Activated T-cell treated with anti-CD3 and anti-CD28 coated beads for 4 hours (primary cell): Measurements from ENCODE around the gene CNBD2.
A peak's percentile ranks its signal among the peaks of the same experiment; 100 is the strongest.
"Not testable (repeated sequence)": the region's sequence is repeated elsewhere in the genome, so short reads cannot be mapped to it uniquely, and the experiment has no call there.

Experiments used
- DNase-seq: peaks from one replicate; pipeline ENCODE4 v3.0.0-alpha.2; 2020

Gene CNBD2

GRCh38 chr20:35967979-35968640 lies at the start of gene CNBD2:
Gene CNBD2 (plus strand): TSS chr20:35968590. CDS start chr20:35968763, 173 bp downstream.
- no peak for DNase-seq

GRCh38 chr20:35920523-35920922 lies 47.9 kb upstream of the CNBD2 start:
- DNase-seq: no peak

- DNase-seq: no peak
Observed at GRCh38 chr20:35929301-35929700, 39.1 kb upstream of the CNBD2 start.

GRCh38 chr20:35934050-35934449 lies 34.3 kb upstream of the CNBD2 start:
- no peak for DNase-seq

GRCh38 chr20:35939264-35939663 lies 29.1 kb upstream of the CNBD2 start:
- no peak for DNase-seq

- DNase-seq: no peak
Observed at GRCh38 chr20:35941620-35942019, 26.8 kb upstream of the CNBD2 start.

GRCh38 chr20:35942243-35942642 lies 26.1 kb upstream of the CNBD2 start:
- no peak for DNase-seq

GRCh38 chr20:35947489-35947888 lies 20.9 kb upstream of the CNBD2 start:
- no peak for DNase-seq

GRCh38 chr20:35947907-35948306 lies 20.5 kb upstream of the CNBD2 start:
- no peak for DNase-seq

GRCh38 chr20:35950093-35950492 lies 18.3 kb upstream of the CNBD2 start:
- no peak for DNase-seq

GRCh38 chr20:35952080-35952479 lies 16.3 kb upstream of the CNBD2 start:
- DNase-seq: not testable (repeated sequence)

- no peak for DNase-seq
Observed at GRCh38 chr20:35952480-35953386, 15.7 kb upstream of the CNBD2 start.

GRCh38 chr20:35953387-35954199 lies 14.8 kb upstream of the CNBD2 start:
- peak; percentile 36 for DNase-seq

- DNase-seq: peak; percentile 90
Observed at GRCh38 chr20:35954200-35954906, 14.0 kb upstream of the CNBD2 start, which contains the start of gene SCAND1. Gene SCAND1 (minus strand): TSS chr20:35954502. CDS start chr20:35954284, 218 bp downstream.

- peak; percentile 5 for DNase-seq
Observed at GRCh38 chr20:35954907-35955251, 13.5 kb upstream of the CNBD2 start.

- DNase-seq: no peak
Observed at GRCh38 chr20:35956616-35957015, 11.8 kb upstream of the CNBD2 start.

GRCh38 chr20:35959291-35959690 lies 9.1 kb upstream of the CNBD2 start:
- DNase-seq: not testable (repeated sequence)

- DNase-seq: no peak
Observed at GRCh38 chr20:35963878-35964277, 4.5 kb upstream of the CNBD2 start.

GRCh38 chr20:35968930-35969329 lies 540 bp downstream of the CNBD2 start:
- no peak for DNase-seq

GRCh38 chr20:35971981-35972380 lies 3.6 kb downstream of the CNBD2 start:
- no peak for DNase-seq

- no peak for DNase-seq
Observed at GRCh38 chr20:35972462-35972861, 4.1 kb downstream of the CNBD2 start.

- no peak for DNase-seq
Observed at GRCh38 chr20:35974256-35974655, 5.9 kb downstream of the CNBD2 start.
